HepG2 (cell line): Measurements from ENCODE around the gene MVP. TPM values are rescaled to one million over a fixed set of nuclear protein-coding genes. Genes with fewer than 3 reads are reported as not detected.

Experiments
- ARNT ChIP-seq: fragments of 450-650 bp; IDR thresholded peaks from 2 replicates; pipeline ENCODE4 v1.6.1; 2017
- CBX5 ChIP-seq: sonication (generic); formaldehyde crosslinking; IDR thresholded peaks from 2 replicates; pipeline ENCODE4 v1.4.0; 2020; ENCODE audit warnings: missing genetic modification reagents, borderline replicate concordance
- HHEX ChIP-seq: IDR thresholded peaks from 2 replicates; pipeline ENCODE4 v1.6.1; 2016; ENCODE audit warnings: control low read depth
- MTF1 ChIP-seq: sonication (generic); formaldehyde crosslinking; IDR thresholded peaks from 2 replicates; pipeline ENCODE4 v1.5.0; 2020; ENCODE audit warnings: missing genetic modification reagents
- NCOR1 ChIP-seq: fragments of 200-600 bp; sonication (generic); IDR thresholded peaks from 2 replicates; pipeline ENCODE4 v1.7.0; 2017; ENCODE audit warnings: antibody characterized with exemption, low read length, borderline replicate concordance
- POLR2A ChIP-seq, 2 experiments: IDR thresholded peaks; 2 replicates each; pipeline ENCODE4 v1.6.1; 2011; ENCODE audit warnings: low read depth in 2 of 2, low read length in 2 of 2, mild to moderate bottlenecking in 1 of 2, moderate library complexity in 1 of 2; ENCODE audit not compliant: insufficient read depth in 1 of 2
- RARG ChIP-seq: sonication (generic); formaldehyde crosslinking; IDR thresholded peaks from 2 replicates; pipeline ENCODE4 v1.4.0; 2020; ENCODE audit warnings: low read depth, mild to moderate bottlenecking, missing genetic modification reagents
- SP5 ChIP-seq: IDR thresholded peaks from 2 replicates; pipeline ENCODE4 v1.6.1; 2016; ENCODE audit warnings: low read depth, borderline replicate concordance
- YEATS4 ChIP-seq: sonication (generic); formaldehyde crosslinking; IDR thresholded peaks from 2 replicates; pipeline ENCODE4 v1.4.0; 2020; ENCODE audit warnings: missing genetic modification reagents, borderline replicate concordance
- ZBTB8A ChIP-seq: sonication (generic); formaldehyde crosslinking; IDR thresholded peaks from 2 replicates; pipeline ENCODE4 v1.4.0; 2020; ENCODE audit warnings: mild to moderate bottlenecking, low read depth, missing genetic modification reagents, borderline replicate concordance
- ZMAT5 ChIP-seq: sonication (generic); formaldehyde crosslinking; IDR thresholded peaks from 2 replicates; pipeline ENCODE4 v1.5.0; 2020; ENCODE audit warnings: mild to moderate bottlenecking, low read depth, missing genetic modification reagents, borderline replicate concordance
- ZNF124 ChIP-seq: sonication (generic); formaldehyde crosslinking; IDR thresholded peaks from 2 replicates; pipeline ENCODE4 v1.4.0; 2020; ENCODE audit warnings: missing genetic modification reagents
- ZNF292 ChIP-seq: sonication (generic); formaldehyde crosslinking; IDR thresholded peaks from 2 replicates; pipeline ENCODE4 v1.8.1; 2022; ENCODE audit warnings: mild to moderate bottlenecking, low read depth, missing genetic modification reagents, borderline replicate concordance
- ZNF333 ChIP-seq: sonication (generic); formaldehyde crosslinking; IDR thresholded peaks from 2 replicates; pipeline ENCODE4 v1.4.0; 2020; ENCODE audit warnings: mild to moderate bottlenecking, missing genetic modification reagents, borderline replicate concordance
- ZNF33B ChIP-seq: sonication (generic); formaldehyde crosslinking; IDR thresholded peaks from 2 replicates; pipeline ENCODE4 v1.5.1; 2020; ENCODE audit warnings: mild to moderate bottlenecking, missing genetic modification reagents
- ZNF503 ChIP-seq: sonication (generic); formaldehyde crosslinking; IDR thresholded peaks from 2 replicates; pipeline ENCODE4 v1.4.0; 2020; ENCODE audit warnings: missing genetic modification reagents
- ZNF564 ChIP-seq: sonication (generic); formaldehyde crosslinking; IDR thresholded peaks from 2 replicates; pipeline ENCODE4 v1.8.1; 2023; ENCODE audit warnings: mild to moderate bottlenecking, missing genetic modification reagents
- ZNF607 ChIP-seq: sonication (generic); formaldehyde crosslinking; IDR thresholded peaks from 2 replicates; pipeline ENCODE4 v1.5.1; 2020; ENCODE audit warnings: missing genetic modification reagents, mild to moderate bottlenecking, borderline replicate concordance
- ZNF883 ChIP-seq: sonication (generic); formaldehyde crosslinking; IDR thresholded peaks from 2 replicates; pipeline ENCODE4 v1.5.1; 2020; ENCODE audit warnings: mild to moderate bottlenecking, missing genetic modification reagents; ENCODE audit errors: not compliant biosample characterization
- polyA plus RNA-seq, 8 experiments: library from polyadenylated mRNA; depleted of rRNA in 3 of 8; stranded (reverse) in 7 of 8; unstranded in 1 of 8; fragments of >200 nt; fragmentation: Illumina TruSeq in 4 of 8; extraction: Trizol in 4 of 8; gene quantifications; 2 replicates each; pipeline versions ENCODE4 v1.2.1 to v1.2.3, GENCODE V29; 2011 to 2016; ENCODE audit warnings: low read depth in 4 of 8, missing spikeins in 1 of 8, mixed read lengths in 1 of 8; ENCODE audit not compliant: insufficient read depth in 1 of 8
- total RNA-seq, 5 experiments: library from RNA; depleted of rRNA; stranded (reverse); fragments of >200 nt; fragmentation: Illumina TruSeq; extraction: Trizol; gene quantifications; 2 replicates each; pipeline ENCODE4 v1.2.3, GENCODE V29; 2016; ENCODE audit warnings: low read depth in 1 of 5
- TF ChIP-seq, protein P1 (sequence below): sonication (generic); formaldehyde crosslinking; IDR thresholded peaks from 2 replicates; pipeline ENCODE4 v1.5.1; 2020; ENCODE audit warnings: missing genetic modification reagents, mild to moderate bottlenecking, borderline replicate concordance
- TF ChIP-seq, protein P2 (sequence below): sonication (generic); formaldehyde crosslinking; IDR thresholded peaks from 2 replicates; pipeline ENCODE4 v1.5.1; 2020; ENCODE audit warnings: mild to moderate bottlenecking, missing genetic modification reagents, borderline replicate concordance
- TF ChIP-seq, protein P3 (sequence below): IDR thresholded peaks from 2 replicates; pipeline ENCODE4 v1.6.1; 2012; ENCODE audit warnings: low read depth, low read length, improper control_type of control experiment

The MVP gene
- total and polyA plus RNA-seq, 2 of the 13 experiments (the other 11 are each of a cell fraction or from before 2014, with no cell fraction given), result 22.9 to 43.5 TPM

- TF ChIP-seq RARG (no peak), ZBTB8A (peak; percentile 98), MTF1 (CRISPR knock-in tag) (peak; percentile 91; the same call in 1 of the 2 replicates), YEATS4 (CRISPR knock-in tag) (peak; percentile 90), CBX5 (CRISPR knock-in tag) (peak; percentile 69), ZNF564 (peak; percentile 96), ARNT (no peak), ZNF333 (CRISPR knock-in tag) (peak; percentile 99; the same call in 1 of the 2 replicates), ZNF292 (peak; percentile 44; the same call in 1 of the 2 replicates), ZNF607 (peak; percentile 98), ZNF883 (CRISPR knock-in tag) (peak; percentile 99), NCOR1 (peak; percentile 24; the same call in 1 of the 2 replicates), ZMAT5 (CRISPR knock-in tag) (0 out of 2 replicates have a peak, but pooled peaks have one; percentile 79), SP5 (CRISPR knock-in tag) (peak; percentile 19; the same call in 1 of the 2 replicates), POLR2A (IDR thresholded peaks at IDR 0.05; ENCODE audit: insufficient read depth in 1 of 2, low read depth in 2 of 2, low read length in 2 of 2) (peak in 1 of 2 experiments; percentile 22; a peak in 1 of 4 replicates), ZNF124 (CRISPR knock-in tag) (peak; percentile 63; the same call in 1 of the 2 replicates), ZNF33B (CRISPR knock-in tag) (peak; percentile 99; the same call in 1 of the 2 replicates), HHEX (no peak), ZNF503 (CRISPR knock-in tag) (peak; percentile 81; the same call in 1 of the 2 replicates)
- TF ChIP-seq, protein P1, sequence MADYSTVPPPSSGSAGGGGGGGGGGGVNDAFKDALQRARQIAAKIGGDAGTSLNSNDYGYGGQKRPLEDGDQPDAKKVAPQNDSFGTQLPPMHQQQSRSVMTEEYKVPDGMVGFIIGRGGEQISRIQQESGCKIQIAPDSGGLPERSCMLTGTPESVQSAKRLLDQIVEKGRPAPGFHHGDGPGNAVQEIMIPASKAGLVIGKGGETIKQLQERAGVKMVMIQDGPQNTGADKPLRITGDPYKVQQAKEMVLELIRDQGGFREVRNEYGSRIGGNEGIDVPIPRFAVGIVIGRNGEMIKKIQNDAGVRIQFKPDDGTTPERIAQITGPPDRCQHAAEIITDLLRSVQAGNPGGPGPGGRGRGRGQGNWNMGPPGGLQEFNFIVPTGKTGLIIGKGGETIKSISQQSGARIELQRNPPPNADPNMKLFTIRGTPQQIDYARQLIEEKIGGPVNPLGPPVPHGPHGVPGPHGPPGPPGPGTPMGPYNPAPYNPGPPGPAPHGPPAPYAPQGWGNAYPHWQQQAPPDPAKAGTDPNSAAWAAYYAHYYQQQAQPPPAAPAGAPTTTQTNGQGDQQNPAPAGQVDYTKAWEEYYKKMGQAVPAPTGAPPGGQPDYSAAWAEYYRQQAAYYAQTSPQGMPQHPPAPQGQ (CRISPR knock-in tag), result 0 out of 2 replicates have a peak, but pooled peaks have one; percentile 23
- TF ChIP-seq, protein P2, sequence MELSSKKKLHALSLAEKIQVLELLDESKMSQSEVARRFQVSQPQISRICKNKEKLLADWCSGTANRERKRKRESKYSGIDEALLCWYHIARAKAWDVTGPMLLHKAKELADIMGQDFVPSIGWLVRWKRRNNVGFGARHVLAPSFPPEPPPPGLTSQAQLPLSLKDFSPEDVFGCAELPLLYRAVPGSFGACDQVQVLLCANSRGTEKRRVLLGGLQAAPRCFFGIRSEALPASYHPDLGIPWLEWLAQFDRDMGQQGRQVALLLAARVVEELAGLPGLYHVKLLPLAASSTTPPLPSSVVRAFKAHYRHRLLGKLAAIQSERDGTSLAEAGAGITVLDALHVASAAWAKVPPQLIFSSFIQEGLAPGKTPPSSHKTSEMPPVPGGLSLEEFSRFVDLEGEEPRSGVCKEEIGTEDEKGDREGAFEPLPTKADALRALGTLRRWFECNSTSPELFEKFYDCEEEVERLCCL (CRISPR knock-in tag), result peak; percentile 99
- TF ChIP-seq, protein P3, sequence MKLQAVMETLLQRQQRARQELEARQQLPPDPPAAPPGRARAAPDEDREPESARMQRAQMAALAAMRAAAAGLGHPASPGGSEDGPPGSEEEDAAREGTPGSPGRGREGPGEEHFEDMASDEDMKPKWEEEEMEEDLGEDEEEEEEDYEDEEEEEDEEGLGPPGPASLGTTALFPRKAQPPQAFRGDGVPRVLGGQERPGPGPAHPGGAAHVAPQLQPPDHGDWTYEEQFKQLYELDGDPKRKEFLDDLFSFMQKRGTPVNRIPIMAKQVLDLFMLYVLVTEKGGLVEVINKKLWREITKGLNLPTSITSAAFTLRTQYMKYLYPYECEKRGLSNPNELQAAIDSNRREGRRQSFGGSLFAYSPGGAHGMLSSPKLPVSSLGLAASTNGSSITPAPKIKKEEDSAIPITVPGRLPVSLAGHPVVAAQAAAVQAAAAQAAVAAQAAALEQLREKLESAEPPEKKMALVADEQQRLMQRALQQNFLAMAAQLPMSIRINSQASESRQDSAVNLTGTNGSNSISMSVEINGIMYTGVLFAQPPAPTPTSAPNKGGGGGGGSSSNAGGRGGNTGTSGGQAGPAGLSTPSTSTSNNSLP, result no peak
Measured at GRCh38 chr16:29807426-29808218, 12.6 kb upstream of the MVP start (continued).
